ENCODE measurements around the gene VPS36. TPM values are rescaled to one million over a fixed set of nuclear protein-coding genes. Genes with fewer than 3 reads are reported as not detected.

The VPS36 gene
- total RNA-seq, 2 experiments from 2014 or later, result 30.6 to 35.9 TPM

DNA sequence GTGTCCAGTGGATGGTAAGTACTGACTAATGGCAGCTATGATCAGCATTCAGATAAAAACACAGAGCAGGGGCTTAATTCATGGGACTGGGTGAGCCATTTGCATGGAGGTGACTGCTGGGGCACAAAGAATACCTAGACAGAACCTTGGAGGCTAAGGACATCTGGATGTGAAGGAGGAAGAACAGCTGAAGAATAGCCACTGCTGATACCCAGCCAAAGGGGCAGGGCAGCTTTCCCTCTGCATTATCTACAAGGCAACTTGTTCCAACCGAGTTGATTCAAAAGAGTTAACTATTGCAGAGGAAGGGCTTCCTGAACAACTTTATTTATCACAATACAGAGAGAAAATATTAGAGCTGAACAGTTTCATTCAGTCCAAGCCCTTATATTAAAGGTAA lies 31.4 kb downstream of the VPS36 start:
- H2AFZ ChIP-seq (ENCODE audit: low read length), result no peak overlapping the region

DNA sequence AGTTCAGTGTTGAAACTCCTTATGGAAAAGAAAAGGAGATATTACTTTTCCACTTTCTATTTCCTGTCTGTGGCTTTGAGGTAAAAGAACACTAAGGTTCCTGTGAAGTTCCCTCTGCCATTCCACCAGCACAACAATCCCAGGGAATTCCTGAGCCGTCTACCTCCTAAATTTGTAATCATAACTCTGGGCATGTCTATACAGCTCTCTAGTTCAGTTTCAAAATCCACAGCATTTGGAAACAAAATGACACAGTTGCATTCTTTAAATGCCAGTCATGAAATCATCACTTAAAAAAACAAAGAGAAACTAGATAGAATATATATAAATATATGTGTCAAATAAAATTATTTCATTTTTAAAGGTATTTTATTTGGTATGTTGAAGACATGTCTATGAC lies 35.5 kb downstream of the VPS36 start:
- Histone ChIP-seq H3K4me2 (ENCODE audit: low read length) (no peak overlapping the region), H3K27ac (ENCODE audit: low read depth, low read length, poor library complexity, severe bottlenecking) (no peak overlapping the region), H3K9me2 (ENCODE audit: insufficient read depth, low read length) (no peaks in the 10 kb centered on the region), H3K4me1 (ENCODE audit: insufficient read depth, low read length, poor library complexity, severe bottlenecking) (no peaks in the 10 kb centered on the region), H4K20me1 (ENCODE audit: insufficient read depth, low read length) (no peaks in the 10 kb centered on the region), H3K79me2 (ENCODE audit: insufficient read depth, low read depth, low read length) (no peaks in the 10 kb centered on the region), H3K36me3 (ENCODE audit: insufficient read depth, low read length) (peaks cover 9% of the 10 kb centered on the region; the same call in 1 of the 2 replicates), H2AFZ (ENCODE audit: low read length) (no peak overlapping the region), H3K9me3 (ENCODE audit: low read length) (no peaks in the 10 kb centered on the region), H3K4me3 (ENCODE audit: low read depth, low read length, poor library complexity, severe bottlenecking) (no peak overlapping the region)
- TF ChIP-seq, protein P1, sequence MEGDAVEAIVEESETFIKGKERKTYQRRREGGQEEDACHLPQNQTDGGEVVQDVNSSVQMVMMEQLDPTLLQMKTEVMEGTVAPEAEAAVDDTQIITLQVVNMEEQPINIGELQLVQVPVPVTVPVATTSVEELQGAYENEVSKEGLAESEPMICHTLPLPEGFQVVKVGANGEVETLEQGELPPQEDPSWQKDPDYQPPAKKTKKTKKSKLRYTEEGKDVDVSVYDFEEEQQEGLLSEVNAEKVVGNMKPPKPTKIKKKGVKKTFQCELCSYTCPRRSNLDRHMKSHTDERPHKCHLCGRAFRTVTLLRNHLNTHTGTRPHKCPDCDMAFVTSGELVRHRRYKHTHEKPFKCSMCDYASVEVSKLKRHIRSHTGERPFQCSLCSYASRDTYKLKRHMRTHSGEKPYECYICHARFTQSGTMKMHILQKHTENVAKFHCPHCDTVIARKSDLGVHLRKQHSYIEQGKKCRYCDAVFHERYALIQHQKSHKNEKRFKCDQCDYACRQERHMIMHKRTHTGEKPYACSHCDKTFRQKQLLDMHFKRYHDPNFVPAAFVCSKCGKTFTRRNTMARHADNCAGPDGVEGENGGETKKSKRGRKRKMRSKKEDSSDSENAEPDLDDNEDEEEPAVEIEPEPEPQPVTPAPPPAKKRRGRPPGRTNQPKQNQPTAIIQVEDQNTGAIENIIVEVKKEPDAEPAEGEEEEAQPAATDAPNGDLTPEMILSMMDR (conservative IDR thresholded peaks at IDR 0.05; ENCODE audit: low read length), result no peak
- TF ChIP-seq EZH2phosphoT487 (IDR thresholded peaks at IDR 0.05; ENCODE audit: borderline replicate concordance, low read depth, low read length), result no peak
- ChIA-PET POLR2A (interaction anchor here (0.6 kb wide), 1 partner anchor 8 kb away, joined by 4 read pairs; no protein-coding TSS in a partner anchor), CTCF (ENCODE audit: unreplicated experiment) (no interaction called here)
- no TSS peak for BruUV-seq (replicated peaks)
- intact Hi-C loops (cut with micrococcal nuclease; ENCODE audit: unreplicated experiment), result no loop called here
- DNase-seq (ENCODE audit: low spot score), result no peak

More for the DNA sequence above, 31.4 kb downstream of the VPS36 start:
- Histone ChIP-seq H3K4me1 (ENCODE audit: insufficient read depth, low read length, poor library complexity, severe bottlenecking) (no peaks in the 10 kb centered on the region), H4K20me1 (ENCODE audit: insufficient read depth, low read length) (no peaks in the 10 kb centered on the region), H3K79me2 (ENCODE audit: insufficient read depth, low read depth, low read length) (no peaks in the 10 kb centered on the region), H3K36me3 (ENCODE audit: insufficient read depth, low read length) (peaks cover 22% of the 10 kb centered on the region), H3K4me2 (ENCODE audit: low read length) (no peak overlapping the region), H3K4me3 (ENCODE audit: low read depth, low read length, poor library complexity, severe bottlenecking) (no peak overlapping the region), H3K27ac (ENCODE audit: low read depth, low read length, poor library complexity, severe bottlenecking) (no peak overlapping the region), H3K9me2 (ENCODE audit: insufficient read depth, low read length) (no peaks in the 10 kb centered on the region), H3K9me3 (ENCODE audit: low read length) (no peaks in the 10 kb centered on the region)
- ChIA-PET CTCF (ENCODE audit: unreplicated experiment) (no interaction called here), POLR2A (no interaction called here)
- no peak for DNase-seq (ENCODE audit: low spot score)
- TF ChIP-seq, protein P1 (conservative IDR thresholded peaks at IDR 0.05; ENCODE audit: low read length), result no peak
- no peak for TF ChIP-seq EZH2phosphoT487 (IDR thresholded peaks at IDR 0.05; ENCODE audit: borderline replicate concordance, low read depth, low read length)
- intact Hi-C loops (cut with micrococcal nuclease; ENCODE audit: unreplicated experiment), result no loop called here
- BruUV-seq (replicated peaks), result no TSS peak

DNA sequence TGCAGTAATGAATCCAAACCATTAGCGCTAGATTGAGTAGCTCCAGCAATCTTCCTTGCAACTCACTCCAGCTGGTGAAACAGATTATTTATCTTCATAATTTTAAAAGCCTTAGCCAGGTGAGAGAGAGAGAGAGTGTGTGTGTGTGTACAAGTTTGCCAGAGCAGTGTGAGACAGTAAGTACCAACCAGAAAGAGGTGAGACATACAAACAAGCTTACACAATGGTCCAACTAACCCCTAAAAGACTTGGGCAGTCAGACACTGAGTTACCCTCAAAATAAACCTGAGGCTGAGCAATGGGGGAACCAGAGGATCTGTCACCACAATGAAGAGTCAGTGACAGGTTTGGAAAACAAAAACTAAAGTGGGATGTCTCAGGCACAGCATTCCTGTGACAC lies 36.4 kb downstream of the VPS36 start:
- Histone ChIP-seq H3K4me2 (ENCODE audit: low read length) (no peak overlapping the region), H3K79me2 (ENCODE audit: insufficient read depth, low read depth, low read length) (no peaks in the 10 kb centered on the region), H3K9me2 (ENCODE audit: insufficient read depth, low read length) (no peaks in the 10 kb centered on the region), H4K20me1 (ENCODE audit: insufficient read depth, low read length) (no peaks in the 10 kb centered on the region), H3K4me1 (ENCODE audit: insufficient read depth, low read length, poor library complexity, severe bottlenecking) (no peaks in the 10 kb centered on the region), H2AFZ (ENCODE audit: low read length) (no peak overlapping the region), H3K9me3 (ENCODE audit: low read length) (no peaks in the 10 kb centered on the region), H3K4me3 (ENCODE audit: low read depth, low read length, poor library complexity, severe bottlenecking) (no peak overlapping the region), H3K36me3 (ENCODE audit: insufficient read depth, low read length) (peaks cover 9% of the 10 kb centered on the region; the same call in 1 of the 2 replicates), H3K27ac (ENCODE audit: low read depth, low read length, poor library complexity, severe bottlenecking) (no peak overlapping the region)
- intact Hi-C loops (cut with micrococcal nuclease; ENCODE audit: unreplicated experiment), result no loop called here
- ChIA-PET POLR2A (no interaction called here), CTCF (ENCODE audit: unreplicated experiment) (no interaction called here)
- no peak for DNase-seq (ENCODE audit: low spot score)
- BruUV-seq (replicated peaks), result no TSS peak
- TF ChIP-seq, protein P1 (conservative IDR thresholded peaks at IDR 0.05; ENCODE audit: low read length), result no peak
- TF ChIP-seq EZH2phosphoT487 (IDR thresholded peaks at IDR 0.05; ENCODE audit: borderline replicate concordance, low read depth, low read length), result no peak

Data from OCI-LY7 (cell line).